Pons (tissue), 1 donor: ENCODE results near the gene PVRIG.
"Not testable (repeated sequence)": the region's sequence is repeated elsewhere in the genome, so short reads cannot be mapped to it uniquely, and the experiment has no call there.

ENCODE experiments used
- DNase-seq: peaks from one replicate; pipeline ENCODE4 v3.0.0-alpha.2; 2016; ENCODE audit warnings: low spot score

PVRIG gene

DNA sequence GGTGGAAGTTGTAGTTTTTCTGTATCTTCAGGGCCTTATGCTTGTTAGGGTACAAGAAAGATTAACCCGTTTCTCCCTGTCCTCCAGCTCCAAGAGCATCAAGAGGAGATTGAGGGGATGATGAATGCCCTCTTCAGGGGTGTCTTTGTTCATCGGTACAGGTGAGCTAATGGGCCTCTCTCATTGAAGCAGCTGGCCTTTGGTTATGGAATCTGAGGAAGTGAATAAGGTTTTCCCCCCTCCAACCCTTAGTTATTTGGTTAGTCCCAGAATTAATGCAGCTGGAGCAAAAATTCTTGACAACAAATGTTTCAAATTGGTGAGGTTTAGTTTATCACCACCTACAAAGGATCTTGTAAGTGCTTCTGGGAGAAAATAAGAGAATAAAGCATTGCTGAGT is 24.5 kb upstream of the PVRIG start:
- no peak for DNase-seq

DNA sequence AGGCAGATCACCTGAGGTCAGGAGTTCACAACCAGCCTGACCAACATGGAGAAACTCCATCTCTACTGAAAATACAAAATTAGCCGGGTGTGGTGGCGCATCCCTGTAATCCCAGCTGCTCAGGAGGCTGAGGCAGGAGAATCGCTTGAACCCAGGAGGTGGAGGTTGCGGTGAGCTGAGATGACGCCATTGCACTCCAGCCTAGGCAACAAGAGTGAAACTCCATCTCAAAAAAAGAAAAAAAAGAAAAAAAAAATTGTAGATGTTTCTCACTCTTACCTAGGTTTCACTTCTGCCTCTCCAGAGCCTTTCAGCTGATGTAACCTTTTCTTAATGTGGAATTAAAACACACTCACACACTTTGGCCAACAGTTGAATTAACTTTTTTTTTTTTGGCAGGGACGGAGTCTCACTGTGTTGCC is 23.8 kb upstream of the PVRIG start:
- DNase-seq, result not testable (repeated sequence)

DNA sequence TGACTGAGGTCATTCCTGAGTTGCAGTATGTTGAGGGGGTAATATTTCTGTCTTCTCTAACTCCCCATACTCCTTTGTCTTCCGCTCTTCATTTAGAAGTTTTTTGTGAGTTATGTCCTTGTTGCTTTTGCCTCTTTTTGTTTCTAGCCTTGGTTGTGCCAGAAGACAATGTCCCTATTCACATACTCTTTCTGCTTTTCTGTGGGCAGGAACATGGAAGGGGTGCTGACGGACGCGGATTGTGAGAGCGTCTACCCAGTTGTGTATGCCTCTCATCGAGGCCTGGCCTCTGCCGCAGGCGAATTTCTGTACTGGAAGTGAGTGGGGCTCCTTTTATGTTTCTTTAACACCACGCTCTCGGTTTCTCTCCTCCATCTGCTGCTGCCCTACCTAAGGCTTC is 21.5 kb upstream of the PVRIG start:
- peak; percentile 70 for DNase-seq

GRCh38 chr7:100200693-100201092 is 19.1 kb upstream of the PVRIG start:
- DNase-seq, result no peak

- DNase-seq, result no peak
Observed at GRCh38 chr7:100204454-100204853, 15.3 kb upstream of the PVRIG start.

GRCh38 chr7:100208911-100209408 is 10.8 kb upstream of the PVRIG start:
- no peak for DNase-seq

DNA sequence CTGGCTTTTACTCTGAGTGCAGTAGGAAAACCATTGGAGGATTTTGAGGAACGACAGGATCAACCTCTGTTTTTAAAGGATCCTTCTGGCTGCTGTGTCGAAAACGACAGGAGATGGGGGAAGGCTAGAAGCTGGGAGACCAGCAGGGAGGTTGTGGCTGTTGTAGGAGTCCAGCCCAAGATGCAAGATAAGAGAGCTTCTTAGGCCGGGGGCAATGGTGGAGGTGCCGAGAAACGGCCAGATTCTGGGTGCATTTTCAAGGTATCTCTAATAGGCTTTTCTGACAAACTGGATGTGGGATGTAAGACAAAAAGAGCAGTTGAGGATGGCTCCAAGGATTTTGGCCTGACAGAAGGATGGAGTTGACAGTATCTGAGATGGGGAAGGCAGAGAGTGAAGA is 10.3 kb upstream of the PVRIG start:
- no peak for DNase-seq

DNA sequence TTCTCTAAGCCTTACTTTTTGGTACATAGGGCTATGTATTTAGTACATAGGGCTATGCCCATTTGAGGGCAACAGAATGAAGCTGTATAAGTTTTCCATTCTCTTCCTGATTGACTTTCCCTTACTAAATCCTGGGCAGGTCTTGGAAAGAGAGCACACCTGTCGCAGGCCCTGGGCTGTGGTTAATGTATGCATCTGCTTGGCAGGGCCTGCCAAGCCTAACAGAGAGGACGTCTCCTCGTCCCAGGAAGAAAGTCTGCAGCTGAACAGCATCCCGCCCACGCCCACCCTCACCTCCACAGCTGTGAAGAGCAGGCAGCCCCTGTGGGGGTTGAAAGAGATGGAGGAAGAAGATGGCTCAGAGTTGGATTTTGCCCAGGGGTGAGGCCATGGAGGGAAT is 8.9 kb upstream of the PVRIG start:
- DNase-seq, result no peak

DNA sequence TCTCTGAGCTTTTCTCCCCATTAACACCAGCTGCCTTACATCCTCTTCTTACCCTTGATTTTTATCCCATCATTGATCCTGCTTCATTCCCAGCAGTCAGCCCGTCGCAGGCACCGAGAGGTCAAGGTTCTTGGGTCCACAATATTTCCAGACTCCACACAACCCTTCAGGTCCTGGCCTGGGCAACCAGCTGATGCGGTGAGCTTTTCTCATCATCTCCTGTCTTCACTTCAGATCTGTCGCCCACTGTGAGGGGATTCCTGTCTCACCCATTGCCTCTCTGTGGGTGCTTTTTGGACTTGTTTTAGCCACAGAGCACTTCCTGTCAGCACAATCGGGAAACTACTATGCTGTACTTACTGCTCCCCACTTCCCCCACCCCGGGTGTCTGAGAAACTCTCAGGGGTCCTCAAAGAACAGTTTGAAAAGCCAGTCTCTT is 8.4 kb upstream of the PVRIG start:
- no peak for DNase-seq

DNA sequence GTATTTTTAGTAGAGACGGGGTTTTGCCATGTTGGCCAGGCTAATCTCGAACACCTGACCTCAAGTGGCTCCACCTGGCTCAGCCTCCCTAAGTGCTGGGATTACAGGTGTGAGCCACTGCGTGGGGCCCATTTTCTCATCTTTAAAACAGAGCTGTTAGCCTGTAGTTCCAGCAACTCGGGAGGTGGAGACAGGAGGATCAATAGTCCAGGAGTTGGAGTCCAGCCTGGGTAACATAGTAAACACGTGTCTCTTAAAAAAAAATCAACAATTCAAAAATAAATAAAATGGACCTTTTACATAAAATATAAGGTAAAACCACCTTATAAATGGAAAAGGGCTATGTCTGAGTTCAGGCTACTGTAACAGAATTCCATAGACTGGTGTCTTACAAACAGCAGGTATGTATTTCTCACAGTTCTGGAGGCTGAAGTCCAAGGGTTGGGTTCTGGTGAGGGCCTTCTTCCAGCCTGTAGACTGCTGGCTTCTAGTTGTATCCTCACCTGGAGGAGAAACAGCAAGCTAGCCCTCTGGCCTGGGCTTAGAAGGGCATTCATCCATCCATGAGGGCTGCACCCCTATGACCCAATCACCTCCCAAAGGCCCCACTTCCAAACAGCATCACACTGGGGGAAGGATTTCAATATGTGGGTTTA is 7.0 kb upstream of the PVRIG start:
- no peak for DNase-seq

GRCh38 chr7:100213672-100214071 is 6.1 kb upstream of the PVRIG start:
- no peak for DNase-seq

DNA sequence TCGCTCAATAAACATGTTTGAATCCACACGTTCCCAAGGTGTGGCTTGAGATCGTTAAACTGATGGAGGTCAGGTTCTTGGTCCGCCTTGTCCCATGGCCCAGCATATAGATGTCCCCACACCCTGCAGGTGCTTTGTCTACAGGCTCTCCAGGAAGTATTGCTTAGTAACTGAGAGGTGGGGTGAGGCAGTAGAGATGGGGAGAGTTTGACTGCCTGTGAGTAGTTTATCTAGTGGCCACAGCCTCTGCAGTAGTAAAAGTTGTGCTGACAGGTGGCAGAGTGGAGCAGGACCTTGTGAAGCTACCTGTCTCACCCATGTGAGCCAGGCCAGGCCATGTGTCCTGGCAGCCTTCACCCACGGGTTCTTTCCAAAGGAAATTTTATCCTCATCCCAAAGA is 5.4 kb upstream of the PVRIG start:
- DNase-seq, result not testable (repeated sequence)

- DNase-seq, result peak; percentile 57
Observed at GRCh38 chr7:100215895-100216294, 3.9 kb upstream of the PVRIG start.

GRCh38 chr7:100217934-100218333 is 1.8 kb upstream of the PVRIG start:
- DNase-seq, result peak; percentile 58

DNA sequence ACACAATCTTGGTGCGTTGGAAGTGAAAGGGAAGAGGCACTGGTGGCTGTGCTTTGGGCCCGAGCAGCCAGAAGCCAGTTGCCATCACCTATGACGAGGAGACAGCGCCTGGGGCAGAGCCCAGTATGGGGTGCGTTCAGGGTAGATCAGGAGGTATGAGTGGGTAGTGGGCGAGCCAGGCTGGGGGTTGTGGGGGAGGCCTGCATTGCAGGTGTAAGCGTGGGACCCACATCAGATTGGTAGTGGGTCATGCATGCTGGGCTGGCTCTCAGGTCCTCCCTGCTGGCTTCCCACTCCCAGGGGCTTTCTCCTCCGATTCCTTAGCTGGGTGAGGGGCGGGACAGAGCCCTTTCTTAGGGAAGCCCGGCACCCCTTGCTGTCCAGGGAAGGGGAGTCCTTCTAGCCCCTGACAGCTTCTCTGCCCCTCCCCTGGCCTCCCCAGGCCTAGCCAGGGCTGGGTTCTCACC is 445 bp upstream of the PVRIG start:
- DNase-seq, result no peak

GRCh38 chr7:100220586-100221230 is 959 bp downstream of the PVRIG start:
- no peak for DNase-seq

DNA sequence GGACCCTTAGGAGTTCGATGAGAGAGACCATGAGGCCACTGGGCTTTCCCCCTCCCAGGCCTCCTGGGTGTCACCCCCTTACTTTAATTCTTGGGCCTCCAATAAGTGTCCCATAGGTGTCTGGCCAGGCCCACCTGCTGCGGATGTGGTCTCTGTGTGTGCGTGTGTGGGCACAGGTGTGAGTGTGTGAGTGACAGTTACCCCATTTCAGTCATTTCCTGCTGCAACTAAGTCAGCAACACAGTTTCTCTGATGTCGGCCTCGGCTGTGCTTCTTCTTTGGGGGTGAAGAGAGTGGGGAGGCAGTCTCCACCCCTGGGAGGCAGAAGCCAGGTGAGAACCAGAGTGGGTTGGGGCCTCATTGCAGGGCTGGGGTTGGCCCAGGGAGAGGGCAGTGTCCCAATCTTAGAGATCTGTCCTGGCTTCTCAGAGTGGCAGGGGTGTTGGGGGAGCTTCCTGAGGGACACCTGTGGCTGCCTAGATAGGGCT is 1.5 kb downstream of the PVRIG start:
- DNase-seq, result no peak

DNA sequence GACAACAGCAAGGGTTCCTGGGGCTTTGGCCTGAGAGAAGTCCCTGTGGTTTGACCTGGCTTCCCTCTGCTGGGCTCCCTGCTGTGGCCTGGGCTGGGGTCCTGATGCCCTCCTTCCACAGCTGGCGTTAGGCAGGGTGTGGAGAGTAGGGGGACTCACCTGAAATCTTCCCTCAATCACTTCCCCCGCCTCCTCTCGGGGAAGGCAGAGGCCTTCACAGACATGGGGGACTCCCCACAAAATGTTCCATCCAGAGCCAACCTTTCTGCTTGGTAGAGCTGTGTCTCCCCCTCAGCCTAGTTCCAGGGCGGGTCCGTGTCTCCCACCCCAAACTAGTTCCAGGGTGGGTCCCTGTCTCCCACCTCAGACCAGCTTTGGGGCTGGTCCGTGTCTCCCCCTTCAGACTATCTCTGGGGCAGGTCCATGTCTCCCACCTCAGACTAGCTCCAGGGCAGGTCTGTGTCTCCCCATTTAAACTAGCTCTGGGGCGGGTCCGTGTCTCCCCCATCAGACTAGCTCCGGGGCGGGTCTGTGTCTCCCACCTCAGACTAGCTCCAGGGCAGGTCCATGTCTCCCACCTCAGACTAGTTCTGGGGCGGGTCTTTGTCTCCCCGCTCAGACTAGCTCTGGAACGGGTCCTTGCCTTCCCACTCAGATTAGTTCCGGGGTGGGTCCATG is 2.2 kb downstream of the PVRIG start:
- no peak for DNase-seq

DNA sequence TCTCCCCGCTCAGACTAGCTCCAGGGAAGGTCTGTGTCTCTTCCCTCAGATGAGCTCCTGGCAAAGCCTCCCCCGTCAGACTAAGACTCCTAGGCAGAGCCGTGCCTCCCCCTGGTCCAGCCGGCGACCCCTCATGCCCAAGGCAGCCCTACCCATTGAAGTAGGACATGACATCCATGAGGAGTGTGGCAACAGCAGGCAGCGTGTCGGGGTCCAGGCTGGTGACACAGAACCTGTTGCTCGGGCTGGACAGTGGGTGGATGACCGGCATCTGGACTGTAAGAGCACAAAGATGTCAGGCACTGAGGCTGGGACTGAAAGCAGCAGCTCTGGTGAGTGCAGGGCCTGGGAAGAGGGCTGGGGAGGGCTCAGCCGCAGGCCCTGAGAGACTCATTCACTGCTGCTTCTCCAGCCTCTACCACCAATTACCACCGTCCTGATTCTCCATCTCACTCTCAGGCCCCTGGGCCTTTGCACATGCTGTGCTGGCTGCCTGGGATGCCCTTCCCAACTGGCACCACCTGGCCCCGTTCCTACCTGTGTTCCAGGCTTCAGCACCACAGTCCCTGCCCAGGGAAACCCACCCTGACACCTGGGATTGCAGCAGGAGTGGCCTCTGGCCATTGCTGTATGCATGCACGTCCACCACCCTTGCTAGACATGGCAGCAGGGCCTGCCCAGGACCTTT is 2.8 kb downstream of the PVRIG start:
- DNase-seq, result no peak

GRCh38 chr7:100223376-100223927 is 3.7 kb downstream of the PVRIG start:
- DNase-seq, result not testable (repeated sequence)

GRCh38 chr7:100224891-100225290 is 5.1 kb downstream of the PVRIG start:
- not testable (repeated sequence) for DNase-seq
